SU-DHL-6 (cell line): Measurements from ENCODE around the gene SLC6A17.

ENCODE experiments used
- H2AFZ ChIP-seq: fragments of 200-600 bp; sonication (generic); 2 replicates; pipeline ENCODE4 v1.6.1; 2014; ENCODE audit warnings: low read depth, mild to moderate bottlenecking, moderate library complexity, mixed read lengths, antibody characterized with exemption, low read length; ENCODE audit not compliant: severe bottlenecking
- H3F3A ChIP-seq: fragments of 200-600 bp; shearing (Covaris generic); 2 replicates; pipeline ENCODE4 v1.6.0; 2016; ENCODE audit warnings: antibody characterized with exemption, mild to moderate bottlenecking; ENCODE audit not compliant: insufficient read depth
- H3K27ac ChIP-seq: fragments of 200-600 bp; sonication (generic); 2 replicates; pipeline ENCODE4 v1.5.1; 2016; ENCODE audit warnings: low read depth, mild to moderate bottlenecking, low read length, moderate library complexity, mixed read lengths
- H3K27me3 ChIP-seq: fragments of 200-600 bp; sonication (generic), shearing (Covaris generic); 2 replicates; pipeline ENCODE4 v1.6.0; 2014; ENCODE audit warnings: mild to moderate bottlenecking, low read length
- H3K36me3 ChIP-seq: fragments of 200-600 bp; sonication (generic); 2 replicates; pipeline ENCODE4 v1.6.1; 2014; ENCODE audit warnings: mild to moderate bottlenecking, low read length, mixed read lengths
- H3K4me2 ChIP-seq: fragments of 300-600, 200-600 bp; shearing (Covaris generic), sonication (generic); 2 replicates; pipeline ENCODE4 v1.6.0; 2014; ENCODE audit warnings: low read length, low read depth, mild to moderate bottlenecking; ENCODE audit not compliant: poor library complexity, severe bottlenecking
- H3K4me3 ChIP-seq: fragments of 200-600 bp; sonication (generic); 2 replicates; pipeline ENCODE4 v1.5.1; 2014; ENCODE audit warnings: antibody characterized with exemption, low read length, mild to moderate bottlenecking, mixed read lengths; ENCODE audit not compliant: insufficient read depth, poor library complexity, severe bottlenecking
- H3K79me2 ChIP-seq: fragments of 200-600 bp; sonication (generic); 2 replicates; pipeline ENCODE4 v1.6.1; 2014; ENCODE audit warnings: mild to moderate bottlenecking, low read length, moderate library complexity; ENCODE audit not compliant: insufficient read depth
- H3K9ac ChIP-seq: fragments of 200-600 bp; sonication (generic); 2 replicates; pipeline ENCODE4 v1.7.0; 2014; ENCODE audit warnings: mild to moderate bottlenecking, low read length
- H3K9me2 ChIP-seq: fragments of 200-600 bp; sonication (generic); replicated peaks from 2 replicates; pipeline ENCODE4 v1.6.1; 2014; ENCODE audit warnings: low read length; ENCODE audit not compliant: insufficient read depth
- H3K9me3 ChIP-seq: fragments of 200-600 bp; sonication (generic); 2 replicates; pipeline ENCODE4 v1.6.1; 2014; ENCODE audit warnings: low read length, mixed read lengths; ENCODE audit not compliant: insufficient read depth
- H4K20me1 ChIP-seq: fragments of 200-600 bp; sonication (generic); 2 replicates; pipeline ENCODE4 v1.6.1; 2014; ENCODE audit warnings: low read depth, mild to moderate bottlenecking, antibody characterized with exemption, low read length, moderate library complexity, mixed read lengths
- CTCF ChIP-seq: fragments of 200-600 bp; sonication (generic); IDR thresholded peaks from one replicate; pipeline ENCODE4 v1.5.1; 2017; ENCODE audit warnings: antibody characterized with exemption, mild to moderate bottlenecking, low read length, moderate library complexity; ENCODE audit not compliant: insufficient read depth, poor library complexity, severe bottlenecking
- EZH2phosphoT487 ChIP-seq: fragments of 200-600 bp; sonication (generic), shearing (Covaris generic); conservative IDR thresholded peaks from 2 replicates; pipeline ENCODE4 v1.6.1; 2018; ENCODE audit warnings: mild to moderate bottlenecking, antibody characterized with exemption, low read length, moderate library complexity, mixed read lengths

The SLC6A17 gene

GRCh38 chr1:110173466-110174105, 23.3 kb downstream of the SLC6A17 start:
- Histone ChIP-seq H3K79me2 (no peaks in the 10 kb centered on the region), H2AFZ (no peak overlapping the region), H3K27me3 (no peaks in the 10 kb centered on the region), H3F3A (no peaks in the 10 kb centered on the region), H3K36me3 (no peaks in the 10 kb centered on the region), H3K9me3 (no peaks in the 10 kb centered on the region), H4K20me1 (no peaks in the 10 kb centered on the region), H3K9me2 (no peaks in the 10 kb centered on the region), H3K9ac (no peak overlapping the region), H3K27ac (no peak overlapping the region), H3K4me3 (no peak overlapping the region), H3K4me2 (no peak overlapping the region)
- TF ChIP-seq CTCF: no peak
- TF ChIP-seq EZH2phosphoT487: no peak

- Histone ChIP-seq H3K9me2 (no peaks in the 10 kb centered on the region), H4K20me1 (no peaks in the 10 kb centered on the region), H3K27me3 (no peaks in the 10 kb centered on the region), H3K9ac (no peak overlapping the region), H3K36me3 (no peaks in the 10 kb centered on the region), H3F3A (no peaks in the 10 kb centered on the region), H3K4me3 (no peak overlapping the region), H3K9me3 (no peaks in the 10 kb centered on the region), H3K27ac (no peak overlapping the region), H2AFZ (no peak overlapping the region), H3K79me2 (no peaks in the 10 kb centered on the region), H3K4me2 (no peak overlapping the region)
- TF ChIP-seq EZH2phosphoT487 (no peak), CTCF (no peak)
Observed at GRCh38 chr1:110174961-110175360, 24.7 kb downstream of the SLC6A17 start.

GRCh38 chr1:110176299-110176956, 26.1 kb downstream of the SLC6A17 start:
- no peak overlapping the region for H3K27ac ChIP-seq
- H3K9me3 ChIP-seq: no peaks in the 10 kb centered on the region
- H3K9me2 ChIP-seq: no peaks in the 10 kb centered on the region
- no peaks in the 10 kb centered on the region for H3K27me3 ChIP-seq
- no peaks in the 10 kb centered on the region for H3K36me3 ChIP-seq
- no peak overlapping the region for H3K4me2 ChIP-seq
- H3F3A ChIP-seq: no peaks in the 10 kb centered on the region
- no peaks in the 10 kb centered on the region for H4K20me1 ChIP-seq
- TF ChIP-seq EZH2phosphoT487 (no peak), CTCF (no peak)
- no peak overlapping the region for H3K9ac ChIP-seq
- H3K4me3 ChIP-seq: no peak overlapping the region
- no peak overlapping the region for H2AFZ ChIP-seq
- H3K79me2 ChIP-seq: no peaks in the 10 kb centered on the region
